Stimulated activated naive CD8-positive, alpha-beta T cell treated with anti-CD3 and anti-CD28 coated beads, Interleukin-15, amount 100 ng/mL, for 72 hours (primary cell): ENCODE results near the gene TNFAIP8L2.
"Not testable (repeated sequence)": the region's sequence is repeated elsewhere in the genome, so short reads cannot be mapped to it uniquely, and the experiment has no call there.

Source experiments
- ATAC-seq: fragments of 150-1000 bp; cut with Tn5 transposase; 2 replicates; pipeline ENCODE4 v1.10.0; 2021; ENCODE audit warnings: mild to moderate bottlenecking, moderate library complexity
- DNase-seq, 2 donors: peaks; one replicate each; pipeline ENCODE4 v3.0.0; 2021 to 2022
- H3K27ac Mint-ChIP-seq, 2 donors: one replicate each; pipeline ENCODE4 v1.8.0; 2022; ENCODE audit warnings: mild to moderate bottlenecking in 2 of 2, mixed read lengths in 2 of 2, moderate library complexity in 2 of 2
- H3K27me3 Mint-ChIP-seq: one replicate; pipeline ENCODE4 v1.8.0; 2022; ENCODE audit warnings: mixed read lengths
- H3K4me1 Mint-ChIP-seq: one replicate; pipeline ENCODE4 v1.8.0; 2022; ENCODE audit warnings: mild to moderate bottlenecking, mixed read lengths
- H3K4me3 Mint-ChIP-seq, 2 donors: one replicate each; pipeline ENCODE4 v1.8.0; 2022; ENCODE audit warnings: mild to moderate bottlenecking in 2 of 2, mixed read lengths in 2 of 2, moderate library complexity in 1 of 2
- H3K9me3 Mint-ChIP-seq, 2 donors: one replicate each; pipeline ENCODE4 v1.8.0; 2022; ENCODE audit warnings: mixed read lengths in 2 of 2

TNFAIP8L2 gene

GRCh38 chr1:151165281-151165737 is 8.9 kb downstream of the TNFAIP8L2 start:
- peak overlapping the region; percentile 96 to 98 for H3K27ac Mint-ChIP-seq
- ATAC-seq (peak; percentile 3), DNase-seq (no peak)
- H3K4me3 Mint-ChIP-seq: peak overlapping the region; percentile 89 to 94
- H3K4me1 Mint-ChIP-seq: peaks cover 73% of the 10 kb centered on the region
- H3K27me3 Mint-ChIP-seq: no peaks in the 10 kb centered on the region
- no peaks in the 10 kb centered on the region for H3K9me3 Mint-ChIP-seq

DNA sequence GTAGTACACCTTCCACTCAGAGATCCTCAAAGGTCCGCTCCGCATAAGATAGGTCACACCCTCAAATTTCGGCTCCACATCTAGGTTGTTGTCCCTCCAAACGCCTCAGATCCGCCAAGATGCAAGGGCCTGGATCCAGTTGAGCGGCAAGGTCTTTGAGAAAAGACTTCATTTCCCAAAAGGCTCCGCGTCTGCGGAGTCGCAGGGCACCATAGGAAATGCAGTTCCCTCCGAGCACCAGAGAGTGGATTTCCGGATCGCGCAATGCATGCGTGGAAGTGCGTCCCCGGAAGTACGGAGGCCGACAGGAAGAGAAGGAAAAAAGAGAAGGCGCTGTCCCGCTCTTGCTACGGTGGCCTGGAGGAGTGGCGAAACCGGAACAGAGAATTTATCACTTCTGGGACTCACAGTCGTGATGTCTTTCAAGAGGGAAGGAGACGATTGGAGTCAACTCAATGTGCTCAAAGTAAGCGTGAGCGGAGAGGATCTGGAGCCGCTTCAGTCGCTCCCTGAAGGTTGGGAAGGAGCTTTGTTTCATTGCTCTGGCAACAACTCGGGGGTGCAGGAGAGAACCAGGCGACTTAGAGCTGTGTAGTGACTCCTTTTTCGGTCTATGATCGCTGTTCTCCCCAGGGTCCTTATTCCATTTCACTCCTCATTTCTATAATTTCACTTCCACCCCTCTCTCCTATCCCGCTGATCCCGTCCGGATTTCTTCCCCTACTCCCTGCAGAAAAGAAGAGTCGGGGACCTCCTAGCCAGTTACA is 9.5 kb downstream of the TNFAIP8L2 start, which contains the start of the genes LYSMD1 and SCNM1:
Gene LYSMD1, minus strand, starts transcription at position 165 of the 767 bp plus-strand sequence. CDS start 644 bp downstream, outside the sequence.
Gene SCNM1, plus strand, starts transcription at position 407 of the 767 bp plus-strand sequence. Its CDS starts 9 bp downstream, at position 416.
- Mint-ChIP-seq H3K4me1 (peaks cover 67% of the 10 kb centered on the region), H3K4me3 (peak within 1 kb of the TSS; percentile 89 to 94), H3K27ac (peak within 1 kb of the TSS; percentile 96 to 98), H3K9me3 (no peaks in the 10 kb centered on the region), H3K27me3 (no peaks in the 10 kb centered on the region)
- ATAC-seq (peak; percentile 95), DNase-seq (peak; percentile 93 to 98)

DNA sequence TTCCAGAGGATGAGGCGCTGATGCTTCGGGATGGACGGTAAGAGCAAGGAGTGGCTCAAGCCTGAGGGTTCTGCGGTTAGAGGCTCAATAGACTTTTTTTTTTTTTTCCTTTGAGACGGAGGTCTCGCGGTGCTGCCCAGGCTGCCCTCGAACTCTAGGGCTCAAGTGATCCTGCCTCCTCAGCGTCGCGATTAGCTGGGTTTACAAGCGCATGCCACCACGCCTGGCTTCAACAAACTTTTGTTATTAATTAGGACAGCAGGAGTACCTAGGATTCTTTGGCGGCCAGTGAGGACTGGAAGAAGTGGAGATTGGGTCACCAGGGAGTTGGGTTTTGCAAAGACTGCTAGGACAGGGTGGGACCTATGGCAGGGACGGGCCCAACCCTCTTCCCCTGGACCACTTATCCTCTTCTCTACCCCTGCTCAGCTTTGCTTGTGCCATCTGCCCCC is 10.1 kb downstream of the TNFAIP8L2 start:
- H3K4me1 Mint-ChIP-seq: peaks cover 61% of the 10 kb centered on the region
- H3K9me3 Mint-ChIP-seq: no peaks in the 10 kb centered on the region
- DNase-seq: no peak
- H3K4me3 Mint-ChIP-seq: peak overlapping the region; percentile 89 to 94
- H3K27ac Mint-ChIP-seq: peak overlapping the region; percentile 96 to 98
- no peaks in the 10 kb centered on the region for H3K27me3 Mint-ChIP-seq
- no peak for ATAC-seq

DNA sequence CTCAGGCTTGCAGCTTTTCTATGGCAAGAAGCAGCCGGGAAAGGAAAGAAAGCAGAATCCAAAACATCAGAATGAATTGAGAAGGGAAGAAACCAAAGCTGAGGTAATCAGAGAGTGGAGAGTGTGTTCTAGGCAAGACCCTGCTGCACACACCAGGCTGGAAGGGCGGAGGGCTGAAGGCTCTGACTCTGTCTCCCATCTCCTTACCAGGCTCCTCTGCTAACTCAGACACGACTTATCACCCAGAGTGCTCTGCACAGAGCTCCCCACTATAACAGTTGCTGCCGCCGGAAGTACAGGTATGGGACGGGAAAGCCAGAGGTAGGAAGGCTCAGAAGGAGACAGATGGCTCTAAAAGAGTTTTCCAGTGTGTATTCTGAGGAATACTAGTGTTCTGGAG is 10.7 kb downstream of the TNFAIP8L2 start:
- no peaks in the 10 kb centered on the region for H3K9me3 Mint-ChIP-seq
- H3K27me3 Mint-ChIP-seq: no peaks in the 10 kb centered on the region
- ATAC-seq: no peak
- peak overlapping the region; percentile 89 to 94 for H3K4me3 Mint-ChIP-seq
- H3K27ac Mint-ChIP-seq: peak overlapping the region; percentile 76 to 96
- no peak for DNase-seq
- peaks cover 55% of the 10 kb centered on the region for H3K4me1 Mint-ChIP-seq

DNA sequence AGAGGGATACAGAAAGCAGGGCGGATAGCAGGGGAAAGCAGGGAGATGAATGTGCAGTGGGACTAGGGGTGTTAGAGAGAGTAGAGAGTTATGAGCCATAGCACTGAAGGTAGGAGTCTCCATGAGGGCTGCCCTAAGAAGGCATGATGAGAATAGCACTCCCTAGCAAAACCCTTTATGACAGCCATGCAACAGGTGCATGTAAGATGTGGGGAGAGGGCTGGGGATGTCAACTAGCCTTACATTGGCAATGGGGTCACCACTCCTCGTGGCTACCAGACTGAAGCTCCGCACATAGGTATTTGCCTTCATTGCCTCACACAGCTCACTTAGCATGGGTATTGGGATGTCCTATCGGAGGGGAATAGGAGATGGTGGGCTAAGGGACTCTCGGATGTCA is 14.7 kb downstream of the TNFAIP8L2 start:
- Mint-ChIP-seq H3K9me3 (no peaks in the 10 kb centered on the region), H3K27me3 (no peaks in the 10 kb centered on the region), H3K27ac (no peak overlapping the region), H3K4me1 (peaks cover 30% of the 10 kb centered on the region), H3K4me3 (no peak overlapping the region)
- DNase-seq: no peak
- ATAC-seq: no peak

- ATAC-seq (no peak), DNase-seq (no peak)
- no peaks in the 10 kb centered on the region for H3K9me3 Mint-ChIP-seq
- no peak overlapping the region for H3K4me3 Mint-ChIP-seq
- no peaks in the 10 kb centered on the region for H3K27me3 Mint-ChIP-seq
- H3K4me1 Mint-ChIP-seq: peaks cover 12% of the 10 kb centered on the region
- H3K27ac Mint-ChIP-seq: peak overlapping the region in 1 of 2 donors; percentile 14
Observed at GRCh38 chr1:151175041-151175741, 18.7 kb downstream of the TNFAIP8L2 start.

DNA sequence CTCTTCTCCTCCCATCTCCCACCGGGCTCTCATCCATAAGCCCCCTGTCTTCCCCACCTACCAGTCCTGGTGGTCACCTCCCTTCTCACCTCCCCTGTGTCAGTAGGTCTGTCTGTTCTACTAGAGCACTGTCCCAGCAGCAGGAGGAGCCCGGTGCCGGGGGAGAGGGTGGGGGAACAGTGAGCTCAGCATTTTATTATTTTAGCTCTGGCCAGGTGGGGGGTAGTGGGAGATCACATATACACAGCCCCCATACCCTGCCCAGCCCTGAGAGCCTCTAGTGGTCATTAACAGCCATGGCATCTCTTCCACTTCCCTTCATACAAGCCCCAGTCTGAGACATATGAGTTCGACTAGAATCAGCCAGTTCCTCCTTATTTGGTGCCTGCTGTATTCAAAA is 19.4 kb downstream of the TNFAIP8L2 start, which contains the start of gene TMOD4:
Gene TMOD4, minus strand, starts transcription at position 119 of the 400 bp plus-strand sequence. CDS start 1,106 bp downstream, outside the sequence.
- DNase-seq (no peak), ATAC-seq (peak; percentile 84)
- Mint-ChIP-seq H3K27ac (peak within 1 kb of the TSS; percentile 14 to 82), H3K4me1 (peaks cover 12% of the 10 kb centered on the region), H3K9me3 (no peaks in the 10 kb centered on the region), H3K27me3 (no peaks in the 10 kb centered on the region), H3K4me3 (no peak within 1 kb of the TSS)

DNA sequence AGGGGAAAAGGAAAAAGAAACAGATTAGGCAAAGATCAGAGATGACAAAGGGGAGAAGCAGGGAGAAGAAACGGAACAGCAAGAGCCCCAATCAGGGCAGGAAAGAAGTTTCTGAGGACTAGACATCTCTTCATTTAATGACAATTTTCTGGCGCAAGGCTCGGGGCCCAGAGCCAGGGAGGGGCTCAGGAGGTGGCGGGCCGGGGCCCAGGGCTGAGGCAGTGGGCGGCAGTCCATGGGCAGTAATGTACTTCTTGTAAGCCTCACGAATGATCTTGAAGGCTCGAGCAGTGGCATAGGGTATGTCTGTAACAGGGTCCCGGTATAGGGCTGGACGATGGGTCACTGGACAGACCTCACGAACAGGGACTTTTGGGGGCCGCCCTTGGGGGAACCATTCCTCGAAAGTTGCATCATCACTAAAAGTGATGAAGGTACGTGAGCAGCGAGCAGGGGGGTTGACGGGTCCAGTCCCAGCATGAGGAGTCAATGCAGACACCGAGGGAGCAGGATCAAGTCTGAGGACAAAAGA is 20.1 kb downstream of the TNFAIP8L2 start:
- peak overlapping the region in 1 of 2 donors; percentile 82 for H3K27ac Mint-ChIP-seq
- H3K27me3 Mint-ChIP-seq: no peaks in the 10 kb centered on the region
- no peaks in the 10 kb centered on the region for H3K9me3 Mint-ChIP-seq
- H3K4me3 Mint-ChIP-seq: no peak overlapping the region
- DNase-seq (no peak), ATAC-seq (no peak)
- H3K4me1 Mint-ChIP-seq: peaks cover 12% of the 10 kb centered on the region

GRCh38 chr1:151184211-151184610 is 27.8 kb downstream of the TNFAIP8L2 start:
- no peak for DNase-seq
- Mint-ChIP-seq H3K4me3 (no peak overlapping the region), H3K27me3 (no peaks in the 10 kb centered on the region), H3K27ac (no peak overlapping the region), H3K9me3 (no peaks in the 10 kb centered on the region), H3K4me1 (peaks cover 16% of the 10 kb centered on the region)
- no peak for ATAC-seq

GRCh38 chr1:151187205-151187604 is 30.8 kb downstream of the TNFAIP8L2 start:
- no peak for ATAC-seq
- Mint-ChIP-seq H3K4me3 (no peak overlapping the region), H3K9me3 (no peaks in the 10 kb centered on the region), H3K27me3 (no peaks in the 10 kb centered on the region), H3K4me1 (peaks cover 22% of the 10 kb centered on the region), H3K27ac (no peak overlapping the region)
- DNase-seq: no peak

DNA sequence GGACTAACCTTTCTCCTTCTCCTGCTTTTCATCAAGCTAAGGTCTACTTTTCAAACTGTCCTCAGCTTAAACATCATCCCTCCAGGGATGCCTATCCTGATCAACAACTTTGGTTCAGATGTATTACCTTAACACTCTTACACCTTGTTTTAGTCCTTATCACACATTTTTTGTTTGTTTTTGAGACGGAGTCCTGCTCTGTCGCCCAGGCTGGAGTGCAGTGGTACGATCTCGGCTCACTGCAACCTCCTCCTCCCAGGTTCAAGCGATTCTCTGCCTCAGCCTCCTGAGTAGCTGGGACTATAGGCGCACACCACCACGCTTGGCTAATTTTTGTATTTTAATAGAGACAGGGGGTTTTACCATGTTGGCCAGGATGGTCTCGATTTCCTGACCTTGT is 32.2 kb downstream of the TNFAIP8L2 start:
- Mint-ChIP-seq H3K27ac (peak overlapping the region in 1 of 2 donors; percentile 75), H3K4me3 (peak overlapping the region; percentile 98 to 99), H3K4me1 (peaks cover 22% of the 10 kb centered on the region)
- DNase-seq, H3K27me3 Mint-ChIP-seq, H3K9me3 Mint-ChIP-seq, ATAC-seq: not testable (repeated sequence)

GRCh38 chr1:151189637-151190445 is 33.4 kb downstream of the TNFAIP8L2 start, which contains the start of gene VPS72:
VPS72 (minus strand) TSS chr1:151190197; CDS start chr1:151190121, 76 bp downstream.
- DNase-seq: peak; percentile 84 to 88
- peak within 1 kb of the TSS; percentile 99 for H3K27ac Mint-ChIP-seq
- peaks cover 22% of the 10 kb centered on the region for H3K4me1 Mint-ChIP-seq
- ATAC-seq: peak; percentile 99
- H3K27me3 Mint-ChIP-seq: no peaks in the 10 kb centered on the region
- no peaks in the 10 kb centered on the region for H3K9me3 Mint-ChIP-seq
- H3K4me3 Mint-ChIP-seq: peak within 1 kb of the TSS; percentile 98 to 99

GRCh38 chr1:151192047-151192446 is 35.6 kb downstream of the TNFAIP8L2 start:
- Mint-ChIP-seq H3K27ac (no peak overlapping the region), H3K4me1 (peaks cover 33% of the 10 kb centered on the region), H3K4me3 (no peak overlapping the region), H3K9me3 (no peaks in the 10 kb centered on the region), H3K27me3 (no peaks in the 10 kb centered on the region)
- ATAC-seq: no peak
- DNase-seq: no peak

GRCh38 chr1:151193304-151193703 is 36.9 kb downstream of the TNFAIP8L2 start:
- no peaks in the 10 kb centered on the region for H3K27me3 Mint-ChIP-seq
- no peaks in the 10 kb centered on the region for H3K9me3 Mint-ChIP-seq
- DNase-seq: no peak
- no peak for ATAC-seq
- H3K4me3 Mint-ChIP-seq: no peak overlapping the region
- H3K4me1 Mint-ChIP-seq: peaks cover 35% of the 10 kb centered on the region
- no peak overlapping the region for H3K27ac Mint-ChIP-seq

DNA sequence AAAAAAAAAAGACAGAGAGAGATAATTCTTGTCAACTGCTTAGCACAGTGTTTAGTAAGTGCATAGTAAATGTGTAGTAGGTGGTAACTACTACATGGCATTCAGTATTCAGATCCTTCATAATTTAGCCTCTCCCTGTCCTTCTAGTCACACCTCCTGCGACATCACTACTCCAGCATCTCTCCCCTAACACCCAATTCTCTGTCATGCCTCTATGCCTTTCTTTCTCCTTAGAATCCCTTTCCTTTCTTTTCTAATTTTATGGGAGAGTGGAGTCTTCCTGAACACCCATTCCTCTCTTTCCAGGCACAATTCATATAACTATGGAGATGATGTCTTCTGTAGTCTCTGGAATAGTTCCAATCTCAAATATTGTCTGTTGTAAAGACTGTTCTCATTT is 37.4 kb downstream of the TNFAIP8L2 start:
- Mint-ChIP-seq H3K27ac (no peak overlapping the region), H3K9me3 (no peaks in the 10 kb centered on the region), H3K27me3 (no peaks in the 10 kb centered on the region), H3K4me3 (no peak overlapping the region), H3K4me1 (peaks cover 31% of the 10 kb centered on the region)
- no peak for ATAC-seq
- no peak for DNase-seq
